Thyroid gland (tissue), 4 donors: ENCODE measurements around the gene DAAM2.

Experiments used
- CTCF ChIP-seq, 6 experiments: fragments of 200-600 bp in 3 of 6; fragments of 450-650 bp in 3 of 6; sonication (generic) in 3 of 6; IDR thresholded peaks; one replicate each; pipeline ENCODE4 v1.5.1; 2016 to 2019; ENCODE audit warnings: antibody characterized with exemption in 6 of 6, mild to moderate bottlenecking in 2 of 6, inconsistent platforms in 1 of 6, moderate library complexity in 1 of 6
- POLR2A ChIP-seq, 2 donors: fragments of 450-650 bp; IDR thresholded peaks; one replicate each; pipeline ENCODE4 v1.6.1; 2017; ENCODE audit warnings: antibody characterized with exemption in 2 of 2, mild to moderate bottlenecking in 2 of 2, moderate library complexity in 1 of 2

DNA sequence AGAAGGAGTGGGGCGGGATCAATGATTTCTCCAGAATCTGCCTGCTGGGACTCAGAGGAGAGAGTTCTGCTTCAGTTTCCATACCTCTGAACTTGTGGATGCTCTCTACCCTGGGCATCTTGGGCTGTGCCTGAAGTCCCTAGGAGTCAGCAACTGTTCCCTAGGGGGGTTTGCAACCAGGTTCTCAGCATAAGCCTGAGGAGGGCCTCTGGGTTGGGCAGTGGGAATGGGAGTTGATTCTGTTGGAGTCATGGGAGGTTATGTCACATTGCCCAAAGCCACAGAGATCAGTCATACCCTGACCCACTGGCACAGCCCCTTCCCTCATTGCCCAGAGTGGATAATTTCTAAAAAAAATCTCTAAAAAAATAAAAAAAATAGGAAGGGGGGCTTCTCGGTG is 94.7 kb downstream of the DAAM2 start:
- TF ChIP-seq POLR2A (IDR thresholded peaks at IDR 0.05) (no peak), CTCF (IDR thresholded peaks at IDR 0.05) (no peak)
